Liver (tissue), 9 donors: ENCODE data around the gene HOXC13. TPM values are rescaled to one million over a fixed set of nuclear protein-coding genes. Genes with fewer than 3 reads are reported as not detected.

Experiments
- DNase-seq: peaks from one replicate; pipeline ENCODE4 v3.0.0-alpha.2; 2017; ENCODE audit warnings: low spot score
- H3K27ac ChIP-seq, 2 donors: one replicate each; pipeline ENCODE4 v1.7.0; 2013; ENCODE audit warnings: inconsistent platforms in 2 of 2, low read length in 2 of 2, control low read depth in 1 of 2, low read depth in 1 of 2, mild to moderate bottlenecking in 1 of 2
- H3K27me3 ChIP-seq, 4 donors: one replicate each; pipeline versions ENCODE4 v1.6.1 to v1.7.0; 2013; ENCODE audit warnings: low read length in 3 of 4, inconsistent platforms in 1 of 4, mild to moderate bottlenecking in 1 of 4, moderate library complexity in 1 of 4; ENCODE audit not compliant: control insufficient read depth in 4 of 4, insufficient read depth in 4 of 4
- H3K36me3 ChIP-seq, 4 donors: one replicate each; pipeline versions ENCODE4 v1.6.1 to v1.7.0; 2013; ENCODE audit warnings: low read length in 3 of 4, mild to moderate bottlenecking in 3 of 4, low read depth in 1 of 4, moderate library complexity in 1 of 4; ENCODE audit not compliant: control insufficient read depth in 4 of 4, insufficient read depth in 3 of 4
- H3K4me1 ChIP-seq, 4 donors: one replicate each; pipeline versions ENCODE4 v1.6.1 to v1.7.0; 2013; ENCODE audit warnings: low read length in 3 of 4, mild to moderate bottlenecking in 3 of 4, moderate library complexity in 1 of 4; ENCODE audit not compliant: control insufficient read depth in 4 of 4, insufficient read depth in 4 of 4
- H3K4me3 ChIP-seq, 3 donors: one replicate each; pipeline versions ENCODE4 v1.6.1 to v1.7.0; 2013; ENCODE audit warnings: low read length in 3 of 3, control low read depth in 1 of 3, low read depth in 1 of 3, mild to moderate bottlenecking in 1 of 3
- H3K9ac ChIP-seq, 2 donors: one replicate each; pipeline ENCODE4 v1.7.0; 2013; ENCODE audit warnings: low read length in 2 of 2, mild to moderate bottlenecking in 2 of 2, moderate library complexity in 2 of 2, control low read depth in 1 of 2, low read depth in 1 of 2
- H3K9me3 ChIP-seq, 4 donors: one replicate each; pipeline versions ENCODE4 v1.6.1 to v1.7.0; 2013; ENCODE audit warnings: low read length in 3 of 4; ENCODE audit not compliant: control insufficient read depth in 4 of 4
- CTCF ChIP-seq: fragments of 150-350 bp; IDR thresholded peaks from 2 replicates; pipeline ENCODE4 v1.5.1; 2017; ENCODE audit warnings: improper control_type of control experiment, low read depth, low read length; ENCODE audit not compliant: missing input control
- EGR1 ChIP-seq, 2 donors: IDR thresholded peaks; 2 replicates each; pipeline ENCODE4 v1.6.1; 2016 to 2018; ENCODE audit warnings: antibody characterized with exemption in 2 of 2, low read depth in 2 of 2
- FOXA1 ChIP-seq: IDR thresholded peaks from 2 replicates; pipeline ENCODE4 v1.6.1; 2016; ENCODE audit warnings: antibody characterized with exemption
- FOXA2 ChIP-seq: IDR thresholded peaks from 2 replicates; pipeline ENCODE4 v1.6.1; 2016; ENCODE audit warnings: antibody characterized with exemption
- GABPA ChIP-seq, 2 donors: IDR thresholded peaks in 1 of 2; conservative IDR thresholded peaks in 1 of 2; 2 replicates each; pipeline ENCODE4 v1.6.1; 2016; ENCODE audit warnings: antibody characterized with exemption in 2 of 2, mild to moderate bottlenecking in 1 of 2, moderate library complexity in 1 of 2
- HNF4A ChIP-seq, 2 donors: conservative IDR thresholded peaks; 2 replicates each; pipeline ENCODE4 v1.6.1; 2016; ENCODE audit warnings: antibody characterized with exemption in 2 of 2, mild to moderate bottlenecking in 2 of 2
- HNF4G ChIP-seq: IDR thresholded peaks from 2 replicates; pipeline ENCODE4 v1.6.1; 2016; ENCODE audit warnings: antibody characterized with exemption
- JUND ChIP-seq, 2 donors: IDR thresholded peaks; 2 replicates each; pipeline ENCODE4 v1.6.1; 2016; ENCODE audit warnings: antibody characterized with exemption in 2 of 2
- MAX ChIP-seq: IDR thresholded peaks from 2 replicates; pipeline ENCODE4 v1.6.1; 2016; ENCODE audit warnings: antibody characterized with exemption
- NR2F2 ChIP-seq: IDR thresholded peaks from 2 replicates; pipeline ENCODE4 v1.6.1; 2016; ENCODE audit warnings: antibody characterized with exemption
- RAD21 ChIP-seq, 2 donors: IDR thresholded peaks; 2 replicates each; pipeline ENCODE4 v1.6.1; 2016; ENCODE audit warnings: antibody characterized with exemption in 2 of 2, mild to moderate bottlenecking in 2 of 2
- REST ChIP-seq: IDR thresholded peaks from 2 replicates; pipeline ENCODE4 v1.6.1; 2016; ENCODE audit warnings: antibody characterized with exemption, mild to moderate bottlenecking
- RXRA ChIP-seq, 2 donors: IDR thresholded peaks; 2 replicates each; pipeline ENCODE4 v1.6.1; 2017 to 2018; ENCODE audit warnings: antibody characterized with exemption in 2 of 2, mild to moderate bottlenecking in 1 of 2
- SP1 ChIP-seq: IDR thresholded peaks from 2 replicates; pipeline ENCODE4 v1.6.1; 2018; ENCODE audit warnings: antibody characterized with exemption, mild to moderate bottlenecking
- TAF1 ChIP-seq: conservative IDR thresholded peaks from 2 replicates; pipeline ENCODE4 v1.6.1; 2016; ENCODE audit warnings: antibody characterized with exemption, mild to moderate bottlenecking
- YY1 ChIP-seq: IDR thresholded peaks from 2 replicates; pipeline ENCODE4 v1.6.1; 2016; ENCODE audit warnings: antibody characterized with exemption, mild to moderate bottlenecking
- ZBTB33 ChIP-seq: IDR thresholded peaks from 2 replicates; pipeline ENCODE4 v1.6.1; 2016; ENCODE audit warnings: antibody characterized with exemption
- WGBS: extraction: QIAGEN DNeasy Blood & Tissue Kit; methylation state at CpG from one replicate; pipeline ENCODE4 v1.1.7; 2013; 5-methylcytosine and 5-hydroxymethylcytosine counted together
- polyA plus RNA-seq, 2 donors: library from polyadenylated mRNA; stranded (reverse) in 1 of 2; unstranded in 1 of 2; fragments of 200-250 nt in 1 of 2; fragments of >200 nt in 1 of 2; fragmentation: Nextera tagmentation in 1 of 2; extraction: Ambion mirVana in 1 of 2; gene quantifications; one replicate each; pipeline versions ENCODE4 v1.2.1 to v1.2.3, GENCODE V29; 2013 to 2015
- total RNA-seq, 2 donors: library from RNA; depleted of rRNA; stranded (reverse); fragments of >200 nt; gene quantifications; one replicate each; pipeline ENCODE4 v1.2.3, GENCODE V29; 2014
- TF ChIP-seq, protein P1 (sequence below): IDR thresholded peaks from 2 replicates; pipeline ENCODE4 v1.6.1; 2016; ENCODE audit warnings: antibody characterized with exemption
- donor health status: healthy.
- donor health status: healthy.
- donor health status: healthy.
- donor health status: healthy.
- donor health status: healthy.

The HOXC13 gene
- total and polyA plus RNA-seq, 4 donors, result not detected

DNA sequence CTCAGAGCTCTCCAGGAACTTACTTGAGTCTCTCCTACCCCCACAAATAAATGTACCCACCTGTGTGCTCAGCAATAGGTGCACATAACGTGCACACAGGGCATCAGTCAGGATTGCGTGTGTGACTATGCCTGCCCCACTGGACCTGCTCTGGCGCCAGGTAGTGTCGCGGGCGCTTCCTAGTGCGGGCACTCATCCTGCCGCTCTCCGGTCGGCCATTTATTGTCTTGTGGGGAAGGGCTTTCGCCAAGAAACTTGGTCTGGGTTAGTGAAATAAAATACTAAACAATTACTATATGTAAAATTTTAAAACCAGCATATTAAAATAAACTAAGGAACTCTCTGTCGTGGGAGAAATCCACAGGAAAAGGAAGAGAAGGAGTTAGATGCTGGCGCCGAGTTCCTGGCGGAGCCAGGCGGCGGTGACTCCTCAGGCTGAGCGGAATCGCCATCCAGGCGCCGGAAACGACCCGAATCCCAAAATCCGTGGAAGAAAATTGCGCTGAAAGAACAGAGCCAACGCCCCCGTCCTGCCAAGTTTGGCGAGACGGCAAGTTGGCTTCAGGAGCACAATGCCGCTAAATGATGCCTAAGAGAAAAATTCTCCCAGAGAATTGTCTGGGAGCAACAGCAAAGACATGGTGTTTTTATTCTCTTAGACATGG is 7.9 kb upstream of the HOXC13 start:
- Histone ChIP-seq H3K9me3 (peaks cover 0 to 3% (median 0%) of the 10 kb centered on the region in 4 donors), H3K4me1 (peaks cover 0 to 3% (median 0%) of the 10 kb centered on the region in 4 donors), H3K9ac (no peak overlapping the region), H3K27me3 (peaks cover 6 to 52% (median 28%) of the 10 kb centered on the region in 4 donors), H3K4me3 (no peak overlapping the region), H3K27ac (no peak overlapping the region), H3K36me3 (no peaks in the 10 kb centered on the region)
- DNase-seq, result no peak
- WGBS, result 9% methylated on average over 30 of the region's 30 CpGs
- TF ChIP-seq GABPA (IDR thresholded peaks at IDR 0.05 in 1 of 2, conservative IDR thresholded peaks at IDR 0.05 in 1 of 2) (no peak), NR2F2 (no peak), FOXA2 (no peak), RXRA (IDR thresholded peaks at IDR 0.05) (no peak), TAF1 (no peak), REST (no peak), JUND (IDR thresholded peaks at IDR 0.05) (no peak), HNF4G (no peak), RAD21 (IDR thresholded peaks at IDR 0.05) (no peak), CTCF (no peak), EGR1 (IDR thresholded peaks at IDR 0.05; ENCODE audit: low read depth in 2 of 2) (no peak), MAX (no peak), SP1 (no peak), FOXA1 (no peak), ZBTB33 (no peak), YY1 (no peak), HNF4A (conservative IDR thresholded peaks at IDR 0.05) (no peak)
- TF ChIP-seq, protein P1, sequence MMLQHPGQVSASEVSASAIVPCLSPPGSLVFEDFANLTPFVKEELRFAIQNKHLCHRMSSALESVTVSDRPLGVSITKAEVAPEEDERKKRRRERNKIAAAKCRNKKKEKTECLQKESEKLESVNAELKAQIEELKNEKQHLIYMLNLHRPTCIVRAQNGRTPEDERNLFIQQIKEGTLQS, result no peak
